ENCODE measurements around the gene NSD2.
"Not testable (repeated sequence)": the region's sequence is repeated elsewhere in the genome, so short reads cannot be mapped to it uniquely, and the experiment has no call there.

NSD2 gene

GRCh38 chr4:1870578-1871443, at the start of gene NSD2:
TSS of gene NSD2 (plus strand) at chr4:1871393. CDS start at chr4:1900655, 29,262 bp downstream.
- peak; percentile 99 for DNase-seq (ENCODE audit: low spot score)

- no peak for DNase-seq (ENCODE audit: low spot score)
These were observed 49.3 kb upstream of the NSD2 start for GRCh38 chr4:1821679-1822567.

GRCh38 chr4:1822568-1823544, 48.3 kb upstream of the NSD2 start:
- no peak for DNase-seq (ENCODE audit: low spot score)

- DNase-seq (ENCODE audit: low spot score): no peak
These were observed 47.7 kb upstream of the NSD2 start for GRCh38 chr4:1823545-1823932.

GRCh38 chr4:1824746-1825145, 46.4 kb upstream of the NSD2 start:
- no peak for DNase-seq (ENCODE audit: low spot score)

- no peak for DNase-seq (ENCODE audit: low spot score)
These were observed 45.9 kb upstream of the NSD2 start for GRCh38 chr4:1825326-1825725.

GRCh38 chr4:1826531-1827350, 44.5 kb upstream of the NSD2 start:
- DNase-seq (ENCODE audit: low spot score): no peak

GRCh38 chr4:1830234-1830633, 41.0 kb upstream of the NSD2 start:
- DNase-seq (ENCODE audit: low spot score): no peak

GRCh38 chr4:1830642-1831228, 40.5 kb upstream of the NSD2 start:
- DNase-seq (ENCODE audit: low spot score): no peak

- DNase-seq (ENCODE audit: low spot score): no peak
These were observed 39.9 kb upstream of the NSD2 start for GRCh38 chr4:1831331-1831730.

- DNase-seq (ENCODE audit: low spot score): no peak
These were observed 38.5 kb upstream of the NSD2 start for GRCh38 chr4:1832690-1833089.

- DNase-seq (ENCODE audit: low spot score): no peak
These were observed 37.7 kb upstream of the NSD2 start for GRCh38 chr4:1833307-1834046.

- DNase-seq (ENCODE audit: low spot score): no peak
These were observed 37.0 kb upstream of the NSD2 start for GRCh38 chr4:1834047-1834775.

GRCh38 chr4:1835836-1836235, 35.4 kb upstream of the NSD2 start:
- not testable (repeated sequence) for DNase-seq (ENCODE audit: low spot score)

- no peak for DNase-seq (ENCODE audit: low spot score)
These were observed 34.5 kb upstream of the NSD2 start for GRCh38 chr4:1836650-1837049.

GRCh38 chr4:1837069-1837468, 34.1 kb upstream of the NSD2 start:
- DNase-seq (ENCODE audit: low spot score): no peak

GRCh38 chr4:1839282-1839681, 31.9 kb upstream of the NSD2 start:
- no peak for DNase-seq (ENCODE audit: low spot score)

- DNase-seq (ENCODE audit: low spot score): no peak
These were observed 29.8 kb upstream of the NSD2 start for GRCh38 chr4:1841201-1841886.

GRCh38 chr4:1841887-1842210, 29.3 kb upstream of the NSD2 start:
- no peak for DNase-seq (ENCODE audit: low spot score)

Data from iPS-NIHi11 (cell line).